ENCODE measurements around the gene CCDC179. TPM values are rescaled to one million over a fixed set of nuclear protein-coding genes. Genes with fewer than 3 reads are reported as not detected.

The CCDC179 gene
- total RNA-seq: not detected

DNA sequence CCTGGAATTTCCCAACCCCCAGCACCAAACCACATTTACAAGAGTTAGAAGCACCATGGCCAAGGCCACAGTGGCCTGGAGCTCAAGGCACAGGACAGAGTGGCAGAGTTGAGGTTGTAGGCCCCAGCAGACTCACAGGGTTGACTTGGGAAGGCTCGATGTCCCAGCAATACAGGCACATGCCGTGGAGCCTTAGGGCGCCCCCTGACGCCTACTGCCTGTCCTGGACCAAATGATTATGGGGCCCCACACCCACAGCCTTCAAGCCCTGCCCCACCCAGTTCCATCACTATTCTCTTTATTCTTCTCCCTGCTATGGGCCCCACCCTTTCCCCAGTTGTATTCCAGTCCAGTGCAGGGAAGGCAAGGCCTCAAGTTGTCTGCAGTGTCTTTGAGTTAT lies at the start of gene CCDC179:
Gene CCDC179, minus strand, starts transcription at position 234 of the 400 bp plus-strand sequence. Its CDS starts 53 bp downstream, at position 181.
- Mint-ChIP-seq H3K4me3 (no peak within 1 kb of the TSS), H3K27me3 (ENCODE audit: low read depth) (no peaks in the 10 kb centered on the region)
- no peak for ATAC-seq (replicated peaks in 1 of 2)

DNA sequence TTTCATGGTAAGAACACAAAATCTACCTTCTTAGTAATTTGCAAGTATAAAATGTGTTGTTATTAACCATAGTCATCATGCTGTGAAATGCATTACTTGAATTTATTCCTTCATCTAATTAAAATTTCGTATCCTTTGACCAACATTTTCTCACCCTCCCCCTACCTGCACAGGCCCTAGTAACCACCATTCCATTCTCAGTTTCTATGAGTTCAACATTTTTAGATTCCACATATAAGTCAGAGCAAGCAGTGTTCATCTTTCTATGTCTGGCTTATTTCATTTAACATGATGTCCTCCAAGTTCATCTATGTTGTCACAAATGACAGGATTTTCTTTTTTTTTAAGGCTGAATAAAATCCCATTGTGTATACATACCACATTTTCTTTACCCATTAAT lies 43.5 kb upstream of the CCDC179 start:
- no peaks in the 10 kb centered on the region for H3K4me1 Mint-ChIP-seq (ENCODE audit: low read depth)
- DNase-seq: no peak
- H3K27ac Mint-ChIP-seq: no peak overlapping the region
- H3K36me3 Mint-ChIP-seq (ENCODE audit: insufficient read depth in 2 of 2): peaks cover 0 to 8% of the 10 kb centered on the region in 2 donors
- H3K4me3 Mint-ChIP-seq: no peak overlapping the region
- H3K27me3 Mint-ChIP-seq (ENCODE audit: low read depth): no peaks in the 10 kb centered on the region
- peaks cover 2 to 8% of the 10 kb centered on the region in 2 donors for H3K9me3 Mint-ChIP-seq
- no peak for ATAC-seq (replicated peaks in 1 of 2)

More for the DNA sequence above, at the start of gene CCDC179:
- peaks cover 0 to 2% of the 10 kb centered on the region in 2 donors for H3K36me3 Mint-ChIP-seq (ENCODE audit: insufficient read depth in 2 of 2)
- no peak for DNase-seq
- H3K4me1 Mint-ChIP-seq (ENCODE audit: low read depth): no peaks in the 10 kb centered on the region
- H3K27ac Mint-ChIP-seq: no peak within 1 kb of the TSS
- H3K9me3 Mint-ChIP-seq: no peaks in the 10 kb centered on the region

DNA sequence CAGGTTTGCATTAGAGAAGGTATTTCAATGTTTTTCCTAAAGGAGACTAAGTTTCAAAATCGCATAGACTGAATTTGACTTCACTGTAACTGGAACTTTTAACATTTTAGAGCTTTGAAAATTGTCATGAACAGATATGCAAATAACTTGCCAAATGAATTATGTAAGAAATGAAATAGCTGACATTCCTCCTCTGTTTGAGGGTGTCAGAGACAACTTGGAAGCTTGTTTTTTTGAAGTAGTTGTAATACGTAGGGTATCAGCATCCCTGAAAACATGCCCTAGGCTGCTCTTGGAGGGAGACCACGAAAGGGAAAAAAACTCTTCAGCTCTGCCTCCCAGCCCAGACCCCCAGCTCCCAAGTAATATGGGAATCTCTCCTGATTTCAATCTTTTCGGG lies 41.3 kb upstream of the CCDC179 start:
- Mint-ChIP-seq H3K36me3 (ENCODE audit: insufficient read depth in 2 of 2) (peaks cover 0 to 6% of the 10 kb centered on the region in 2 donors), H3K27ac (no peak overlapping the region), H3K9me3 (peaks cover 2 to 5% of the 10 kb centered on the region in 2 donors), H3K4me1 (ENCODE audit: low read depth) (no peaks in the 10 kb centered on the region), H3K4me3 (no peak overlapping the region), H3K27me3 (ENCODE audit: low read depth) (no peaks in the 10 kb centered on the region)
- no peak for DNase-seq
- no peak for ATAC-seq (replicated peaks in 1 of 2)

DNA sequence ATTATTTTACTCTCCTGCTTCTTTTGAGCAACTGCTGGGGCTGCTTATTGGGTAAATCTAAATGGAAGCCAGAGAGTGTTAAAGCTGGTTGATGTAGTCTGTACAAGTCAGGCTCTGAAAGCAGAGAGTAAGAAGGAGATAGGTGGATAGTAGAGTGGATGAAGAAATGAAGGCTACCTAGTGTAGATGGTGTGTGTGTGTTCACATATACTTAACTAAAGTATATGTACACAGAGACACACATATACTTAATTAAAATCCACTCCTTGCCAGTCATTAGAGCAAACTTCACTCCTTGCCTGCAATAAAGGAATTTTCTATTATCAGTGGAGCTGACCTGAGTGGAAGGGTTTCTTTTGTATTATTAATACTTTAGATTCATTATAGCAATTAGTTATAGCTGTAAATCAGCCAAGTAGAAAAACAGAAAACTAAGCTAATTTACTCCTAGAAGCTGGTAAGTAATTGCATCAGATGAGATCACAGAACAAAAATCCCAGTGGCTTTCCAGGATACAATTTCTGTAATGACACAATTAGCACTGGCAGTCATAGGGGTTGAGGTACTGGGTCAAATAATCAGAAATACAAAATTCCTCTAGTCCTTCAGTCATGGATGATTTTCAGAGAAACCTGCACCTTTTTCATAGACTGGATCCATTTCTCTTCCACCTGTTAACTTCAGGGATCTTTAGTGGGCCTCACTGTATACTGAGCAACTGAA lies 40.7 kb upstream of the CCDC179 start:
- H3K27me3 Mint-ChIP-seq (ENCODE audit: low read depth): no peaks in the 10 kb centered on the region
- H3K36me3 Mint-ChIP-seq (ENCODE audit: insufficient read depth in 2 of 2): peaks cover 0 to 4% of the 10 kb centered on the region in 2 donors
- H3K9me3 Mint-ChIP-seq: peaks cover 0 to 3% of the 10 kb centered on the region in 2 donors
- ATAC-seq (replicated peaks in 1 of 2) (no peak), DNase-seq (no peak)
- H3K27ac Mint-ChIP-seq: no peak overlapping the region
- no peak overlapping the region for H3K4me3 Mint-ChIP-seq
- no peaks in the 10 kb centered on the region for H3K4me1 Mint-ChIP-seq (ENCODE audit: low read depth)

DNA sequence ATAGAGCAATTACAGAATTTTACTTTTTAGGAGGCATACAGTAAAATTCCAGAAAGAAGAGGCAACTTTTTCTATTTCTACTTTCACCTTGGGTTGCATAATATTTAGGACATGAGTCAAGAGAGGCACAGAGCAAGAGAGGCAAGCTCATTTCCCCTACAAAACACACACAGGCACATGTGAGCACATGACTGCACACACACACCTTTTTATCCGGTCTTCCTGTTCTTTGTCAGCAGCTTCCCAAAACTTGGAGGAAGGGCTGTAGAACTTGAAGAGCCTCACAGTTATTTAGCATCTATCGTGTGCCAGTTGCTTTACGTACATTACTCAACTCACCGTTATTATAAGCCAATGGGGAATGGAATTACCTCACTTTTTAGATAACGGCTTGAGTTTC lies 37.8 kb upstream of the CCDC179 start:
- Mint-ChIP-seq H3K4me3 (no peak overlapping the region), H3K36me3 (ENCODE audit: insufficient read depth in 2 of 2) (no peaks in the 10 kb centered on the region), H3K27ac (no peak overlapping the region), H3K9me3 (peaks cover 0 to 5% of the 10 kb centered on the region in 2 donors), H3K4me1 (ENCODE audit: low read depth) (no peaks in the 10 kb centered on the region), H3K27me3 (ENCODE audit: low read depth) (no peaks in the 10 kb centered on the region)
- DNase-seq: no peak
- no peak for ATAC-seq (replicated peaks in 1 of 2)

DNA sequence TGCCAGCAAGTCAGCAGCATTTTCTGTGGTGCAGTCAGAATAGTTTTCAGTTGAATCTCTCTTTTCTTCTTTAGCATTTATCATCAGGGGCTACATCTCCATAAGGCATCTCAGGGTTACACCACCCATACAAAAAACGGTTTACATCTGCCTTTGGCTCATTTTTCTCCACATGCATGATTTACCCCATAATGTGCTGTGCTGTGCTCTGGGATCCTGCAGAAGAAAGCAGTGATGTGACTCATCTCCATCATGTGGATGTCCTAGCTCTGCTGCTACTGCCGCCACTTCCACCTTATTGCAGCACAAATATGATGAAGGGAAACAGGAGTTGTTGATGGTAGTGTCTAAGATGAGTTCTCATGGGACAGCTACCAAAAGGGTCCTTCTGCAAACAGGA lies 30.0 kb upstream of the CCDC179 start:
- Mint-ChIP-seq H3K4me1 (ENCODE audit: low read depth) (no peaks in the 10 kb centered on the region), H3K4me3 (no peak overlapping the region)
- no peak for DNase-seq

DNA sequence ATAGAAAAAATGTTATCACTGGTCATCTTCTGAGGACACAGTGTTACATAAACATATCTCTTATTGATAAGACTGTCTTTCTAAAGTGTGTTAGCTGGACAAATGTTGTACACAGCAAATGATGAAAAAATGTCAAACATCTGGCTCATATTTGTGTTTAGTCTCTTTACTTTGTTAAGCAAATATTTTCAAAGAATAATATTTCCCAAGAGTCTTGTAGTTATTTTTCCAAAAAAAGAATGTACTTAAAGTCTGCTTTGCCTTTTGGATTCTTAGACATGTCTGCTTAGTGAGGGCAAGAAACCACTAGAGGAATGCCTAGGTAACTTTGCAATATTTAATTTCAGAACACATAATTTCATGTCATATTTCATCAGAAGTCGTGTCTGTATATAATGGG lies 23.9 kb upstream of the CCDC179 start:
- Mint-ChIP-seq H3K27ac (no peak overlapping the region), H3K9me3 (no peaks in the 10 kb centered on the region), H3K4me1 (ENCODE audit: low read depth) (no peaks in the 10 kb centered on the region), H3K27me3 (ENCODE audit: low read depth) (no peaks in the 10 kb centered on the region), H3K4me3 (no peak overlapping the region), H3K36me3 (ENCODE audit: insufficient read depth in 2 of 2) (no peaks in the 10 kb centered on the region)
- no peak for ATAC-seq (replicated peaks in 1 of 2)
- DNase-seq: no peak

More for the DNA sequence above, 30.0 kb upstream of the CCDC179 start:
- no peak for ATAC-seq (replicated peaks in 1 of 2)
- Mint-ChIP-seq H3K27me3 (ENCODE audit: low read depth) (no peaks in the 10 kb centered on the region), H3K27ac (no peak overlapping the region), H3K36me3 (ENCODE audit: insufficient read depth in 2 of 2) (no peaks in the 10 kb centered on the region), H3K9me3 (peaks cover 2 to 5% of the 10 kb centered on the region in 2 donors)

DNA sequence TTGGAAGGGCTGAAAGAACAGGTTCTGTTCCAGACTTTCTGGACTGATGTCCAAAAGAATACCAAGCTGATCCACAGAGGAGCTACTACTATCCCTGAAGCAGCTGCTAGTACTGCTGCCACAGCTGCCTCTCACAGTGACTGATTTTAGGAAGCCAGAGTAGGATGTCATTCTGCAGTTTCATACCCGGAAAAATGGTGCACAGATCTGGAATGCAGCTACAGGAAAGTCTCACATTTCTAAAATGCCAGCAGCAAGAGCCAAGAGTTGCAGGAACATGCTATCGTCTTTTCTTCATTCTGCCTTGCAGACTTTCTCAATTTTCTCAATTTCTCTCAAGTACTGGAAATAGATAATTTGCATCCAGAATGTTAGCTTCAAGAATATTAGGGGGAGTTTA lies 19.4 kb upstream of the CCDC179 start:
- Mint-ChIP-seq H3K27ac (no peak overlapping the region), H3K27me3 (ENCODE audit: low read depth) (no peaks in the 10 kb centered on the region), H3K4me1 (ENCODE audit: low read depth) (no peaks in the 10 kb centered on the region), H3K36me3 (ENCODE audit: insufficient read depth in 2 of 2) (no peaks in the 10 kb centered on the region), H3K4me3 (no peak overlapping the region), H3K9me3 (no peaks in the 10 kb centered on the region)
- DNase-seq (no peak), ATAC-seq (replicated peaks in 1 of 2) (no peak)

DNA sequence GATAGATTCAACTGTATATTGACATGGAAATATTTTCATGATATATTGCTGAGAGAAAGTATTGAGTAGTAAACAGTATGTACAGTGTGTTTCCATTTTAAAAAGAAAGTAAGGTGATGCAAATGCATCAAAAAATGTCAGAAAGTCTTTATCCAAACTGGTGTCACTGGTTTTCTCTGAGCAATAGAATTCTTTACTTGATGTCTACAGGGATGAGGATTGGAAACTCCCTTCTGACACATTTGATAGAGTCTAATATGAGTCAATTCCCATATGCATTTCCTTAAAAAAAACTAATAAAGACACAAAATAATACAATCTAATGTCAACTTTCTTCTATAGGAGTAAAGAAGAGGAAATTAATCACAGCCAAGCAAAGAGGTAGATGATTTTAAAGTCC lies 18.3 kb upstream of the CCDC179 start:
- no peaks in the 10 kb centered on the region for H3K27me3 Mint-ChIP-seq (ENCODE audit: low read depth)
- DNase-seq (no peak), ATAC-seq (replicated peaks in 1 of 2) (no peak)
- no peaks in the 10 kb centered on the region for H3K4me1 Mint-ChIP-seq (ENCODE audit: low read depth)
- H3K36me3 Mint-ChIP-seq (ENCODE audit: insufficient read depth in 2 of 2): no peaks in the 10 kb centered on the region
- no peak overlapping the region for H3K4me3 Mint-ChIP-seq
- no peaks in the 10 kb centered on the region for H3K9me3 Mint-ChIP-seq
- no peak overlapping the region for H3K27ac Mint-ChIP-seq

DNA sequence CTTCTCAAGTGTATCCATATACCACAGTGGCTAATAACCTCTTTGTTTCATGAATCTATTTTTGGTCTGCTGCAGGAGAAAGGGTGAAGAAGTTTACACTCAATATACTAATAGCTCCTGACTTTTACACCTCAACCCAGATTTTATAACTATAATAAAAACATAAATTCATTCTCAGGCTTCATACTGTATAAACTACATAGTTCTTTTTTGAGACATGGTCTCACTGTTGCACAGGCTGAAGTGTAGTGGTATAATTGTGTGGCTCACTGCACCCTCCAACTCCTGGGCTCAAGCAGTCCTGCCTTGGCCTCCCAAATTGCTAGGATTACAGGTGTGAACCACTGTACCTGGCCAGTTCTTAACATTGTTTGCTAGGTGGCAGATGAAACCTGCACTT lies 17.8 kb upstream of the CCDC179 start:
- no peak for ATAC-seq (replicated peaks in 1 of 2)
- H3K36me3 Mint-ChIP-seq (ENCODE audit: insufficient read depth in 2 of 2): no peaks in the 10 kb centered on the region
- no peaks in the 10 kb centered on the region for H3K4me1 Mint-ChIP-seq (ENCODE audit: low read depth)
- no peak for DNase-seq
- H3K27ac Mint-ChIP-seq: no peak overlapping the region
- H3K27me3 Mint-ChIP-seq (ENCODE audit: low read depth): no peaks in the 10 kb centered on the region
- H3K9me3 Mint-ChIP-seq: no peaks in the 10 kb centered on the region
- H3K4me3 Mint-ChIP-seq: no peak overlapping the region

DNA sequence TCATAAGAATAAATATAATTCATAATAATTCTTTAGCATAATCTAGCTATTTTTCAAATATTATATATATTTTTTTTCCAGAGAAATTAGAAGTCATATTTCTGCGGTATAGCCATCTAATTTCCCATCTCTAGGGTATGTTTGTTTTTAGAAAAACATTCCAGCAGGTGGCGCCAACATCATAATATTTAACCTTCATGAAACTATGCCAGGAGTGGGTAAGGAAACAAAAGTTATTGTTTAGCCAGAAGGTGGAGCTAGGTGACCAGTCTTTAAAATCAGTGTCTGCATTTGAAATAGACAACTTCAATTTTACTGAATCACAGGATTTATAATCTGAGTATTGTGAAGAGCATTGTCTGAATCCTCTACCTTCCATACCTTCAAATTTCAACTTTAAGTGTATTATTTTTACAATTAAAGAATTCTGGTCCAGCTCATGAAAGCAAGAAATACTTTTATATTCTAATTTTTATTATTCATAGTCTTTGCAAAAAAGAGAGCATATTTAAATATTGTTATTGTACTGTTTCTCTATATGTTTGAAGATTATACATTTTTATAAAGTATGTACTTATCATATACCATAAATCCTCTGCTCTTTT lies 15.7 kb upstream of the CCDC179 start:
- no peaks in the 10 kb centered on the region for H3K36me3 Mint-ChIP-seq (ENCODE audit: insufficient read depth in 2 of 2)
- H3K27ac Mint-ChIP-seq: no peak overlapping the region
- peak; percentile 79 to 82 for ATAC-seq (replicated peaks in 1 of 2)
- peak; percentile 55 to 62 for DNase-seq
- H3K4me3 Mint-ChIP-seq: no peak overlapping the region
- H3K4me1 Mint-ChIP-seq (ENCODE audit: low read depth): no peaks in the 10 kb centered on the region
- H3K27me3 Mint-ChIP-seq (ENCODE audit: low read depth): no peaks in the 10 kb centered on the region
- no peaks in the 10 kb centered on the region for H3K9me3 Mint-ChIP-seq

DNA sequence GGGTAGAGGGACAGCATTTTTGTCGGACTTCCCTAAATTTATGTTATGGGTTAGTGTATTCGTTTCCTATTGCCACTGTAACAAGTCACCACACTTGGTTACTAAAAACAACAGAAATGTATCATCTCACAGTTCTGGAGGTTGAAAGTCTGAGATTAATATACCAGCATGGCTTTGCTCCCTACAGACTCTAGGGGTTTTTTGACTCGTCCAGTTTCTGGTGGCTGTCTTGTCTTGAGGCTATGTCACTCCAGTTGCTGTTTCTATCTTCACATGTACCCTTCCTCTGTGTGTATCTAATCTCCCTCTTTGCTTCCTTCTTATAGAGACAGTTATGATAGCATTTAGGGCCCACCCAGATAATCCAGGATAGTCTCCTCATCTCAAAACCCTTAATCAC lies 9.1 kb upstream of the CCDC179 start:
- H3K4me3 Mint-ChIP-seq: no peak overlapping the region
- H3K27me3 Mint-ChIP-seq (ENCODE audit: low read depth): no peaks in the 10 kb centered on the region
- H3K36me3 Mint-ChIP-seq (ENCODE audit: insufficient read depth in 2 of 2): no peaks in the 10 kb centered on the region
- ATAC-seq (replicated peaks in 1 of 2) (no peak), DNase-seq (no peak)
- H3K4me1 Mint-ChIP-seq (ENCODE audit: low read depth): no peaks in the 10 kb centered on the region
- H3K9me3 Mint-ChIP-seq: no peaks in the 10 kb centered on the region
- H3K27ac Mint-ChIP-seq: no peak overlapping the region

DNA sequence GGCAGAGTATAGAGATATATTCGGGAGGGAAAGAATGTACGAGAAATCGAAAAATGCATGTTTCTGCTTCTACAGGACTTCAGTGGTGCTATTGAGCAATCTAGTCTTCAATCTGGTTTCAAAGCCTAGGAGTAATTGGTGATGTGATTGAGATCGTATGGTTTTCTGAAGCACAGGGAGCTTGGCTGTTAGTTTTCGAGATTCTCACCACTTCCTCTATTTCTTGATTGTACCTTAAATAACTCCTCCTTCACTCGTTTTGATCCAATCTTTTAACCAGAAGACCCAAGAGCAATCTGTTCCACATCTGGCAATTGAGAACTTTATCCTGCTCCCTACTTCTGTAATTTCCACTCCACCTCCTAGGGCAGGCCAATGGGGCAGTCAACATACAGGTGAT lies 518 bp downstream of the CCDC179 start:
- H3K4me3 Mint-ChIP-seq: no peak overlapping the region
- no peaks in the 10 kb centered on the region for H3K27me3 Mint-ChIP-seq (ENCODE audit: low read depth)
- peaks cover 0 to 2% of the 10 kb centered on the region in 2 donors for H3K36me3 Mint-ChIP-seq (ENCODE audit: insufficient read depth in 2 of 2)
- no peaks in the 10 kb centered on the region for H3K9me3 Mint-ChIP-seq
- no peaks in the 10 kb centered on the region for H3K4me1 Mint-ChIP-seq (ENCODE audit: low read depth)
- H3K27ac Mint-ChIP-seq: no peak overlapping the region
- ATAC-seq (replicated peaks in 1 of 2) (no peak), DNase-seq (no peak)

DNA sequence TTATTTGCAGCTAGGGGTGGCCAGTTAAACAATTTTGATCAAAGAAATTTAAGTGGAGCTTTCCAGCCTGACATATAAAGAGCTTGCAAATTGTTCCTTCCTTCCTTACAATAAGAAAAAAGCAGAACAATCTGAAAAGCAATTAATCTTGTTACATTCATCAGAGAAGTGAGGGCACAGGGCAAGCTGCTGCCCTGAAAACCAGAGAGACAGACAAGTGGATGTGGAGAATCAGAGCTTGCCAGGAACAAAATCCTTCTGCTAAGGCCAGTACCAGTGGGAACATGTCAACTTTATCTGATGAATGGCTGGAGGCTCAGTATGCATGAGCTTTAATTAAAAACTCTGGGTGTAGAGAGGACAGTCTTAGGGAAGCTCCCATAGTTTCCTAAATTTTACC lies 8.8 kb downstream of the CCDC179 start:
- DNase-seq (no peak), ATAC-seq (replicated peaks in 1 of 2) (no peak)
- Mint-ChIP-seq H3K9me3 (no peaks in the 10 kb centered on the region), H3K36me3 (ENCODE audit: insufficient read depth in 2 of 2) (peaks cover 0 to 2% of the 10 kb centered on the region in 2 donors), H3K4me1 (ENCODE audit: low read depth) (no peaks in the 10 kb centered on the region), H3K27me3 (ENCODE audit: low read depth) (no peaks in the 10 kb centered on the region), H3K27ac (no peak overlapping the region), H3K4me3 (no peak overlapping the region)

All from activated T-cell treated with anti-CD3 and anti-CD28 coated beads, Interleukin-2, amount 50 U/mL, for 72 hours (primary cell).